Aorta (tissue), 5 donors: ENCODE measurements around the gene ZNF680. TPM values are rescaled to one million over a fixed set of nuclear protein-coding genes. Genes with fewer than 3 reads are reported as not detected.

Experiments used
- ATAC-seq: fragments of 200-7000 bp; cut with Tn5 transposase; one replicate; pipeline ENCODE4 v1.9.1; 2022; ENCODE audit warnings: moderate library complexity; ENCODE audit not compliant: low FRiP score
- DNase-seq, 2 donors: peaks; one replicate each; pipeline ENCODE4 v3.0.0-alpha.2; 2020
- H3K27ac ChIP-seq, 2 donors: one replicate each; pipeline ENCODE4 v1.5.1; 2013; ENCODE audit warnings: low read length in 2 of 2, mild to moderate bottlenecking in 2 of 2, moderate library complexity in 2 of 2, control low read depth in 1 of 2, inconsistent platforms in 1 of 2, low read depth in 1 of 2
- H3K27me3 ChIP-seq, 2 donors: one replicate each; pipeline ENCODE4 v1.6.1; 2013; ENCODE audit warnings: control low read depth in 1 of 2, low read length in 1 of 2, mild to moderate bottlenecking in 1 of 2, moderate library complexity in 1 of 2; ENCODE audit not compliant: insufficient read depth in 2 of 2, control insufficient read depth in 1 of 2
- H3K36me3 ChIP-seq, 2 donors: one replicate each; pipeline ENCODE4 v1.6.1; 2013; ENCODE audit warnings: control low read depth in 1 of 2, low read length in 1 of 2, mild to moderate bottlenecking in 1 of 2; ENCODE audit not compliant: insufficient read depth in 2 of 2, control insufficient read depth in 1 of 2
- H3K4me1 ChIP-seq, 2 donors: one replicate each; pipeline ENCODE4 v1.6.1; 2013; ENCODE audit warnings: low read length in 2 of 2, control low read depth in 1 of 2, mild to moderate bottlenecking in 1 of 2, moderate library complexity in 1 of 2; ENCODE audit not compliant: insufficient read depth in 2 of 2, control insufficient read depth in 1 of 2
- H3K4me3 ChIP-seq, 2 donors: one replicate each; pipeline ENCODE4 v1.5.1; 2013; ENCODE audit warnings: low read length in 2 of 2, control low read depth in 1 of 2, mild to moderate bottlenecking in 1 of 2
- H3K9me3 ChIP-seq: one replicate; pipeline ENCODE4 v1.6.1; 2013; ENCODE audit warnings: mild to moderate bottlenecking, low read length; ENCODE audit not compliant: control insufficient read depth
- WGBS, 2 donors: extraction: QIAGEN DNeasy Blood & Tissue Kit; methylation state at CpG; one replicate each; pipeline ENCODE4 v1.1.7; 2013; 5-methylcytosine and 5-hydroxymethylcytosine counted together
- intact Hi-C, 2 donors: fragments of 100-400 bp; cut with DNase I; formaldehyde crosslinking; loops; one replicate each; pipeline versions ENCODE4 v1.14.2 to v1.15.0; 2022
- polyA plus RNA-seq, 2 donors: library from polyadenylated mRNA; stranded (reverse); fragments of 200-250 nt; gene quantifications; one replicate each; pipeline ENCODE4 v1.2.3, GENCODE V29; 2013
- total RNA-seq, 2 donors: library from RNA; stranded (reverse); fragmentation: NEBNext Ultra II Directional; extraction: Animal tissue kit (Norgen Biotek cat#: 25700); gene quantifications; one replicate each; pipeline ENCODE4 v1.2.1, GENCODE V29; 2021
- donor health status: healthy with polysubstance abuse.
- donor health status: Bipolar disorder and iron deficiency.
- donor health status: DM: no; HTN: no; CAD: no.
- donor health status: DM: no; HTN: no; CAD: no.
- donor health status: DM: yes; HTN: yes; CAD: no.

Gene ZNF680
- total and polyA plus RNA-seq, 4 donors: 2.8 to 35.9 (median 15.6) TPM

- ATAC-seq: peak; percentile 74
Observed at GRCh38 chr7:64541438-64542359, 21.2 kb downstream of the ZNF680 start.

GRCh38 chr7:64533756-64534155 lies 29.1 kb downstream of the ZNF680 start:
- intact Hi-C loops: loop anchor here in 1 of 2 donors (10.0 kb wide), 1 partner anchor 841 kb away; the partner anchor contains the start of gene ZNF92
- ATAC-seq (no peak), DNase-seq (no peak)
- Histone ChIP-seq H3K27ac (no peak overlapping the region), H3K9me3 (no peaks in the 10 kb centered on the region), H3K27me3 (no peaks in the 10 kb centered on the region), H3K36me3 (no peaks in the 10 kb centered on the region), H3K4me3 (no peak overlapping the region), H3K4me1 (no peaks in the 10 kb centered on the region)
- WGBS, 2 donors: 41 to 49% methylated on average over 3 of the region's 3 CpGs

More at GRCh38 chr7:64541438-64542359, 21.2 kb downstream of the ZNF680 start:
- Histone ChIP-seq H3K4me1 (no peaks in the 10 kb centered on the region), H3K36me3 (no peaks in the 10 kb centered on the region), H3K4me3 (no peak overlapping the region), H3K9me3 (no peaks in the 10 kb centered on the region), H3K27ac (peak overlapping the region; percentile 88 to 95), H3K27me3 (no peaks in the 10 kb centered on the region)
- intact Hi-C loops: no loop called here
- DNase-seq: peak; percentile 76 to 81
- 25 to 26% methylated on average over 5 of the region's 5 CpGs for WGBS, 2 donors

DNA sequence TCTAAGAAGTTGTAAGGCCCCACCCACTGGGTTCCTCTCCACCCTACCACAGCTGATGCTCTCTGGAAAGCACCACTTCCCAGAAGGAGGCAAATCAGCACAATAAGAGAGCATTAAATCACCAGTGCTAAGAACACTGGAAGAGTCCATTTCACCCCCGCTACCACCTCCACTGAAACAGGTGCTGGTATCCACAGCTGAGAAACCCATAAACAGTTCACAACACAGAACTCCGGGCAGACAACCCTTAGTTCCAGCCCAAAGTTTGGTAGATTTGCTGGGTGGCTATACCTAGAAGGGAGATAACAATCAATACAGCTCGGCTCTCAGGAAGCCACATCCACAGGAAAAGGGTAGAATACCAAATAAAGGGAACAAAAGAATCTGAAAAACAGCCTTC lies 34.1 kb downstream of the ZNF680 start:
- no peaks in the 10 kb centered on the region for H3K4me1 ChIP-seq
- no peak overlapping the region for H3K4me3 ChIP-seq
- H3K9me3 ChIP-seq: peaks cover 10% of the 10 kb centered on the region
- whole genome bisulfite sequencing, 2 donors: 92 to 97% methylated on average over 3 of the region's 3 CpGs
- ATAC-seq (no peak), DNase-seq (no peak)
- intact Hi-C loops: no loop called here
- H3K36me3 ChIP-seq: peaks cover 0 to 2% of the 10 kb centered on the region in 2 donors
- H3K27me3 ChIP-seq: no peaks in the 10 kb centered on the region
- no peak overlapping the region for H3K27ac ChIP-seq

- Histone ChIP-seq H3K36me3 (peaks cover 0 to 6% of the 10 kb centered on the region in 2 donors), H3K4me1 (no peaks in the 10 kb centered on the region), H3K27me3 (no peaks in the 10 kb centered on the region), H3K27ac (no peak overlapping the region), H3K9me3 (no peaks in the 10 kb centered on the region), H3K4me3 (no peak overlapping the region)
- ATAC-seq (no peak), DNase-seq (no peak)
- intact Hi-C loops: no loop called here
- 97 to 100% methylated on average over 2 of the region's 2 CpGs for WGBS, 2 donors
Observed at GRCh38 chr7:64521409-64521984, 41.4 kb downstream of the ZNF680 start.

GRCh38 chr7:64516451-64516850 lies 46.4 kb downstream of the ZNF680 start:
- Histone ChIP-seq H3K4me3 (no peak overlapping the region), H3K27ac (no peak overlapping the region), H3K9me3 (no peaks in the 10 kb centered on the region), H3K4me1 (peaks cover 0 to 6% of the 10 kb centered on the region in 2 donors), H3K36me3 (peaks cover 0 to 5% of the 10 kb centered on the region in 2 donors), H3K27me3 (no peaks in the 10 kb centered on the region)
- intact Hi-C loops: no loop called here
- DNase-seq (no peak), ATAC-seq (no peak)
- WGBS, 2 donors: 2 to 7% methylated on average over 2 of the region's 2 CpGs

- Histone ChIP-seq H3K9me3 (no peaks in the 10 kb centered on the region), H3K4me3 (no peak overlapping the region), H3K27ac (peak overlapping the region in 1 of 2 donors; percentile 3), H3K36me3 (no peaks in the 10 kb centered on the region), H3K4me1 (peaks cover 0 to 6% of the 10 kb centered on the region in 2 donors), H3K27me3 (no peaks in the 10 kb centered on the region)
- ATAC-seq (no peak), DNase-seq (no peak)
- intact Hi-C loops: no loop called here
- 59 to 63% methylated on average over 1 of the region's 1 CpG for WGBS, 2 donors
Observed at GRCh38 chr7:64515781-64516180, 47.1 kb downstream of the ZNF680 start.

DNA sequence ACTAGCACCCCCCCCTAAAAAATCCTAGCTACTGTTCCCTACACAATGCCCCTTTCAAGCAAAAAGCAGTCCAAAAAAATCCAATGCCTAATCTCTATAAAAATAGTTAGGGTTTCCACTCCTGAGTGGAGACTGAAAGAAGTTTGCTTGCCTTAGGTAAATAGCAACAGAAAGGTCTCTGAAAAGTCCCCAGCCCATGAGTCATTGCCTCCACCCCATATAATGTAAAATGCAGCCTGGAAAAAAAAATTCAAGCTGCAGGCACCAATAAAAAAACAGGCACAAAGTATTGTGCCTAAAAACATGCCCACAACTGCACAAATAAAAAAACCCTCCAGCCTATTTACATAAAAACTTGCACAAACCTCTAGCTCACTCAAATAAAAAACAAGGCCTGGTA lies 47.5 kb downstream of the ZNF680 start:
- H3K36me3 ChIP-seq: no peaks in the 10 kb centered on the region
- no peak overlapping the region for H3K27ac ChIP-seq
- H3K4me1 ChIP-seq: peaks cover 0 to 6% of the 10 kb centered on the region in 2 donors
- H3K27me3 ChIP-seq: no peaks in the 10 kb centered on the region
- ATAC-seq: peak; percentile 65
- H3K9me3 ChIP-seq: no peaks in the 10 kb centered on the region
- no peak for DNase-seq
- H3K4me3 ChIP-seq: no peak overlapping the region
- intact Hi-C loops: no loop called here

GRCh38 chr7:64509583-64509982 lies 53.3 kb downstream of the ZNF680 start:
- ATAC-seq (no peak), DNase-seq (no peak)
- WGBS, 2 donors: 98 to 100% methylated on average over 2 of the region's 2 CpGs
- no peak overlapping the region for H3K27ac ChIP-seq
- no peaks in the 10 kb centered on the region for H3K4me1 ChIP-seq
- no peak overlapping the region for H3K4me3 ChIP-seq
- peaks cover 3 to 14% of the 10 kb centered on the region in 2 donors for H3K36me3 ChIP-seq
- intact Hi-C loops: no loop called here
- no peaks in the 10 kb centered on the region for H3K27me3 ChIP-seq
- peaks cover 2% of the 10 kb centered on the region for H3K9me3 ChIP-seq
